DOHH2 (cell line): Measurements from ENCODE around the gene SOX5.

Source experiments
- CTCF ChIP-seq: fragments of 200-600 bp; sonication (generic); IDR thresholded peaks from one replicate; pipeline ENCODE4 v1.5.1; 2014; ENCODE audit warnings: antibody characterized with exemption, mild to moderate bottlenecking, low read depth, low read length; ENCODE audit not compliant: poor library complexity, severe bottlenecking
- EZH2phosphoT487 ChIP-seq: fragments of 200-600 bp; sonication (generic); IDR thresholded peaks from 2 replicates; pipeline ENCODE4 v1.6.1; 2017; ENCODE audit warnings: borderline replicate concordance, mild to moderate bottlenecking, antibody characterized with exemption, low read length, moderate library complexity, mixed read lengths

- no peak for TF ChIP-seq CTCF
- no peak for TF ChIP-seq EZH2phosphoT487
These were observed 254.6 kb downstream of the SOX5 start for GRCh38 chr12:23694920-23695319.
